Raji (cell line): ENCODE measurements around the gene SCMH1.

Source experiments
- POLR2A ChIP-seq: IDR thresholded peaks from 2 replicates; pipeline ENCODE4 v1.6.1; 2011; ENCODE audit warnings: low read depth, low read length, control low read depth; ENCODE audit not compliant: insufficient read depth

Gene SCMH1

DNA sequence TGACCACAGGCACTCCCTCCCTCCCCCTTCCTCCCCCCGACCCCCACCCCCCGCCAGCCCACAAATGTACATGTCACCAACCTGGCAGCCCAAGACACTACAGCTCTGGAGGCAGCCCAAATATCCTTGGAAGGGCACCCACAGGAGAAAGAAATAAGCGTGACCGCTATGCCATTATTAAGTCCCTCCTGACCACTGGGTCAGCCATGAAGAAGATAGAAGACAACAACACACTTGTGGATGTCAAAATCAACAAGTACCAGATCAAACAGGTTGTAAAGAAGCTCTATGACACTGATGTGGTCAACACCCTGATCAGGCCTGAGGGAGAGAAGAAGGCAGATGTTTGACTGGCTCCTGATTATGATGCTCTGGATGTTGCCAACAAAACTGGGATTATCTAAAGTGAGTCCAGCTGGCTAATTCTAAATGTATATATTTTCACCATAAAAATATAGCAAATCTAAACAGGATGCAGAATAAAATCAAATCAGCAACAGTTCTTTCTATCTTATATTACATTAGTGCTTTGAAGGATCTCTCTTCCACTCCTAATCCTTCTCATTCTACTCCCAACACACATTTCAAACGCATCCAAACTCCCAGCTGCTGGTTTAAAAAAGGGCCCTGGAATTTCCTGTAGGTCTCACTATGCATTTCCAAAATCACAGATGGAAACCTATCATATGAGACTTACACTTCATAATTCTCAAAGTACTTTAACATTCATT, 143.2 kb downstream of the SCMH1 start:
- no peak for TF ChIP-seq POLR2A

DNA sequence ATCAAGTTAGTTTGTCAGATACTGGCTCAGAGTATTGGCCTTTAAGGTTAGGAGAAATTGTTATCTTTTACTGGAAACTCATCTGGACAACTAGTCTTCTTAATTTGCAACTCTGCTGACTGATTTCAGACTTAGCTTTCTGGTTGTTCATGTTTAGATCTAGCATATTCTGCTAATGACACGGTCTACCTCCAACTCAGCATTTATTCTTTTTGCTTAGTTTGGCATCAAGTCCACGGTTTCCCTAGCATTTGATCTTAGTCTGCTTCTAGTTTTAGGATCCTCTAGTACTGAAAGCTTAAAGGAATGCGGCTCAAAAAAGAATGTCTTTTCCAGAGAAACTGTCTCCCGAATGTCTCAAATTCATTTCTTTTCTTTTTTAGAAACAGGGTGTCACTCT, 145.0 kb downstream of the SCMH1 start:
- no peak for TF ChIP-seq POLR2A

DNA sequence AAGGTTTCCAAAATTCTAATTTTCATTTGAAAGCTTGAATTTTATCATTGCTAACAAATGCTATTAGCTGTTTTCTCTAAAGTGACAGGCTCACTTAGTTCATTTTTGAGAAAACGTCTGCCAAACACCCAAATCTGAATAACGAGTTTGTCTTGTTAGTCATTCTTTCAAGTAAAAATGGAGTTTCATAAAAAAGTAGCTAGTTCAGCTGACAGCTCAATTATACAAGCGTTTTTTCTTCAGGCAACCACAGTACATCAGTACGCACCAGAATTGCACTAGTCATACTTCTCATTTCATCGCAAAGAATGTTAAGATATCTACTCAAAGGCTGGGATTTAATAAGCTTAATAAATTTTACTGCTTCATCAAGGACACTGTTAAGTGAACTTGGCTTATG, 148.3 kb downstream of the SCMH1 start:
- TF ChIP-seq POLR2A = no peak

DNA sequence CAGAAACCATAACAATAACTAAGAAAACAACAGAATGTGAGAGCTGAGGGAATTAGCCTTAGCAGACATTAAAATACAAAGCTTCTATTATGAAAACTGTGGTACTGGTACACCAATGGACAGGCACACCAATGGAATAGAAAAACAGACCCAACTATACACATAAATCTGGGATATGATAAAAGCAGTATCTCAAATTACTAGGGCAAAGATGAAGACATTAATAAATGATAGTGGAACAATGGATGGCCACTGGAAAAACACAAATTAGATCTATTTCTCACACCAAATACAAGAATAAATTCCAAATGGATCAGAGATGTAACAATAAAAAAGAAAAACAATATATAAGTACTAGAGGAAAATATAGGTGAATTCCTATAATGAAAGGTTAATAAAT, 155.2 kb downstream of the SCMH1 start:
- no peak for TF ChIP-seq POLR2A

DNA sequence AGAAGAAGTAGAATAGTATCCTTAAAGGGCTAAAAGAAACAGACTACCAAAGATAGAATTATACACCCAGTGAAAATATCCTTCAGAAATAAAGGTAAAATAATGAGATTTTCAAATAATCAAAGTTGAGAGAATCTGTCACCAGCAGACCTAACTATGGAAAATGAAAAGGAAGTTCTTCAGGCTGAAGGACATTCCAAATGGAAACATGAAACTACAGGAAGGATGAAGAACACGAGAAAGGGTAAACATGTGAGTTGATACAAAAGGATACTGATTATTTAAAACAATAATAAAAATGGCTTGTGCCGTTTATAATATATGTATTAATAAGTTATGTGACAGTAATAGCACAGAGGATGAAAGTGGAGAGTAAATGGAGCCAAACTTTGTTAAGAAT, 163.5 kb downstream of the SCMH1 start:
- no peak for TF ChIP-seq POLR2A

DNA sequence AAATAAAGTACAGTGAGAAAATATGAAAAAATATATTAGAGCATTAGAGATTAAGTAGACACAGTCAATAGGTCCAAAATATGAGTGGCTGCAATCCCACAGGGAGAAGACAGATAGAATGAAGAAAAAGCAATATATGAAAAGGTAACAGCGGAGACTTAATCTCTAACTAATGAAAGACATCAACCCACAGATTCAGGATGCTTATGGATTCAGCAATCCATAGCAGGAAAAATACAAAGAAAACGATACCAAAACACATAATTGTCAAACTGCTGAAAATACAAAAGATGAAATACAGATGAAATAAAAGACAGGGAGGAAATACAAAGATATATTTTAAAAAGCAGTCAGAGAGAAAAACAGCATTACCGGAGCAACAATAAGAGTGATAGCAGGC, 163.9 kb downstream of the SCMH1 start:
- no peak for TF ChIP-seq POLR2A

DNA sequence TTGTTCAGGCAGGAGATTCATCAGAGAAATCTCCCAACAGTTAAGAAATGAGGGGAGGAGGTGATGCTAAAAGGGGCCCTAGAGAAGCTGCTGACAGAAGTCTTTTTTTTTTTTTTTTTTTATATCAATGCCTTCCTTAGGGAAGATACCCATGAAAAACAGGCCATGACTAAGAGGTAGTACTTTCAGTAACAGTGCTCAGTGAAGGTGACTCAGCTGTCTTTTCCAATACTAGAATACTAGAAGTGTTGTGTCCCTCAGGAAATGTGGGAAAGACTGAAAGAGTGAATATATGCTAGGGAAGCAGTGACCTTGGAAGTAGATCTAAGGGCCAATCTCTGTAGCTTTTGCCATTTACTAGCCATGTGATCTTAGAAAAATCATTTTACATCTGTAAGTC, 168.1 kb downstream of the SCMH1 start:
- no peak for TF ChIP-seq POLR2A

DNA sequence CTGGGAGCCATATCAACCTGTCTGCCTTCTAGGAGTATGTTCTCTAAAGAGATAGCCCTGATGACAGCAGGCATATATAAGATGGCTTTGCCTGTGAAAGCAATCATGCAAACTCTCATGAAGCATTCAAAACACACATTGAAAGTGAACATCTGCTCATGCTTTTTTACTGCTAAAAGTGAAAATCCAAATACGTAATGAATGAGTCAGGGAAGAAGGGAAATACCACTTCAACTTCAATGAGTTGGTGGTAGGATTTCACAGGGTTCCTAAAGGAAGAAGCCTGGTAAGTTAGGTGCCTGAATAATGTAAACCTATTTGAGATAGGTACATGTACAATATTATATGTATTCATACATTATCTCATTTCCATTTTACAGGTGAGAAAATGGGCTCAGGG, 170.1 kb downstream of the SCMH1 start:
- no peak for TF ChIP-seq POLR2A

DNA sequence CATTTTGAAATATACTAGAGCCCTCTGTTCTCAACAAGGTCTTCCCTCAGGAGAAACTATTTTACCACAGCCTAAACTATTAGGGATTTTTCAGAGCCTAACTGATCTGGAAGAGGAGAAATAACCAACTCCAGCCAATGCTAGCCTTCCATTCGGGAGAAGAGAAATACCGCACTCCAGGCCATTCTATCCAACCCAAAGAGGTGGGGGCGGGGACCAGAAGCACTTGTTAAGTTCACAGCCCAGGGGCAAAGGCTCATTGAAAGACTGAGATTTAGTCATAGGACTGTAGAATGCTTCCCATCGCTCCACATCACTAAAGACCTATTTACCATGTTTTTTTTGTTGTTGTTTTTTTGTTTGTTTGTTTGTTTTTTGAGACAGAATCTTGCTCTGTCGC, 185.2 kb downstream of the SCMH1 start:
- TF ChIP-seq POLR2A = no peak

DNA sequence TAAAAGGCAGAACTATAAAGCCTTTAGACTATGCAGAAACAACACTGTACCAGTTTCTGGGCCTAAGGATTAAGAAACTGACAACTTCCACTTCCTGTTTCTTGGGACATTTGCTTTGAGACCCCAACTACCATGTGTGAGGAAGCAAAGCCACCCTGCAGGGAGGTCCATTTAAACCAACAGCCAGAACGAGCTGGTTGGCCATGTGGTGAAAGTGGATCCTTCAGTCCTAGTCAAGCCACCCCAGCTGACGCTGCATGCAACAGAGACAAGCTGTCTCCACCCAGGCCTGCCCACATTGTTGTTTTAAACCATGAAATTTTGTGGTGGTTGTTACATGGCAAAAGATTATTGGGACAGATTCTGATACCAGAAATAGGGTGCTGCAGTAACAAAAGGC, 188.8 kb downstream of the SCMH1 start:
- no peak for TF ChIP-seq POLR2A

DNA sequence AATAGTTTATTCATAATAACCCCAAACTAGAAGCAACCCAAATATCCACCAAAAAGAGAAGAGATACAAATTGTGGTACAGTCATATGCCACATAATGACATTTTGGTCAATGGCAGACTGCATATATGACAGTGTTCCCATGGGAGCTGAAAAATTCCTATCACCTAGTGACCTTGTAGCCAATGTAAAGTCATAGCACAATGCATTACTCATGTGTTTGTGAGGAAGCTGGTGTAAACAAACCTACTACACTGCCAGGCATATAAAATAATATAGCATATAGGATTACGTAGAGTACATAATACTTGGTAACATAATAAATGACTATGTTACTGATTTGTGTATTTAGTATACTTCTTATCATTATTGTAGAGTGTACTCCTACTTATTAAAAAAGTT, 191.1 kb downstream of the SCMH1 start:
- no peak for TF ChIP-seq POLR2A

DNA sequence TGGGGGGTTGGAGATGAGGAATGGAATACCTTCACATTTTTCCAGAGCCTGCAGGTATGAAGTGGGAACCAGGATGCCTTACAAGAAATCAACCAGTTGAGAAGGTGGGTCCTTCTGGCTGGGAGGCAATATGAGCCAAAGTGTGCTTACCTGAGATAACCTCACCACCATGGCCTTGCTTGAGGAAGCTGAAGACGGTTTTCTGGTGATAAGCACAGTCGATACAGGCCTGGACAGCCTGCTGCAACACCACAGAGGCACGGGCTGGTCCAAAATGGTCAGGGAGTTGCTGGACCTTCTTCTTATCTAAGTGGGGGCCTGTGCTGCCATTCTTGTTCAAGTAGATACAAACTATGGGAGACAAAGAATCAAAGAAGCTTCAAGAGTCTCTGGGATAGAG, 193.6 kb downstream of the SCMH1 start:
- no peak for TF ChIP-seq POLR2A

DNA sequence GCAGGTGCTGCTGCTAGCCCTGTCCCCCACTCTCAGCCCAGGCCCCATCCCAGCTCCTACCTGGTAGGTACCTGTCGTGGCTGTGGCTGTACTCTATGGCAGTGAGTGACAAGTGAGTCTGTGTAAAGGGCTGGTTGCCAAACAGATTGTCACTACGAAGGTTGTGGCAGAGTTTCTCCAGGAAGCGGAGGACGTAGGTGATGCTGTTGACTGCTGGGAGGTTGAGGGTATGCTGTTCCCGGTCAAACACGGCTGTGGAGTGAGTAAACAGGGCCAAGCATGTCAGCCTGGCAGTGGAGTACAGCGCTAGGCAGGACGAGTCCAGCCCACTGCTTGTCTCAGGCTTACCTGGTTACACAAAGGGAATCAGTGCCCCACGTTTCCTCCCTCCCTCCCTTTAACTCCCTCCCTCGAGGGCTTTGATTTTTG, 195.7 kb downstream of the SCMH1 start:
- TF ChIP-seq POLR2A = no peak

DNA sequence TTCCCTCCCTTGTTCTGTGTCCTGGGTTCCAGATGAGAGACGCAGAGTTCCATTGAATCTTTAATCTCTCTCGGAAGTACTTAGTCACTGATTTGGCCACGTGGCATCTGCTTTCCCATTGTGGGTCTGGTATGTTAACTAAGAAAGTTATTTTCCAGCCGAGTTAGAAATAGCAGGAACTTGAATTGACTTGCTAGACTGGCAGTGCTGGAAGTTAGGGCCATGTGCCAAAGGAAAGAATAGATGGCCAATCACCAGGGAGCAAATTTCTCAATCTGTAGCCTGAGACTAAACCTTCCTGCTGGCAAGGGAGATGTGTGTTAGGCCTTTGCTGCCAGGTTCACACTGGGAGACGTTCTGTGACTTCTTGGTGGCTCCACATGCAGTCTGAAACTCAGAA, 196.4 kb downstream of the SCMH1 start:
- no peak for TF ChIP-seq POLR2A

DNA sequence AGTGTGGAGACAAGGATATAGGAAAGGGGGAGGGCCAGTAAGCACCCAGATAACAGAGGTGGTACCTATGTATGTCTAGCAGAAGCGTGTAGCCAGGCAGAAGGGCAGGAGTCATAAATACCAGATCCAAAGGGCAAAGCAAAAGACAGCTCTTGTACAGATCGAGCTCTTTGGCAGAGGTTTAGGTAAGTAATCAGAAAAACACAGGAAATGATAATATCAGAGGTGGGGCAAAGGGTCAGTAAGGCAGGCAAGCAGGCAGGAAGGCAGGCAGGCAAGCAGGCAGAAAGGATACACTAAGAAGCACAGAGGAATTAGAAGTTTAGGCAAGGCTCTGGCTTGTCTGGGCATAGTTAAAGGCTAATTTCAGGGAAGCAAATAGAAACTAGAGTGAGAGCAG, 197.9 kb downstream of the SCMH1 start:
- no peak for TF ChIP-seq POLR2A

DNA sequence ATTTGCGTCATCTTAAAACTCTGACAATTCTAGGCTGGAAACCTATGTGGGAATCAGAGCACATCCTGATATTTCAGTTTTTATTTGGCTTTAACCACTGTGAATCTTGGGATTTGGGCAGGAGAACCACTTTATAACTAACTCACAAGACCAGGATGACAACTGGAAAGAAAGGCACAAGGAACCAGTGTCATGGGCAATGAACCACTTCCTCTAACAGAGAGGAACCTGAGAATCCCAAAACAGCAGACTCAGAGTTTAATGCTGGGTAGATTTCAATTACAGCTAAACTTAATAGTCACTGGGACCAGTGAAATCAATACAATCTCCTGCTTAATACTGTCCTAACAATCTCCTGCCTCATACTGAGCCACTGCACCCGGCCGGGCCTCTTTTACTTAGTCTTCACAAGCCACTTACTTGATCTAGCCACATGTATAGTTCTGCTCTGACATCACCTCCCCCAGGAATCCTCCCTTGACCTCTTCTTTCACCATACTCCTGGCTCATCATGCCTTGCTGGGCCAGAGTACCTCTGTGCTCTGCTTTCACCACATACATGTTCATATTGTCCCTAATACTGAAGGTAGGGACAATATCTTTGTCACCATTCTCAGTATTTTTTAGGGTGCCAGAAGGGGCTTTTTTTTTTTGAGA, 200.4 kb downstream of the SCMH1 start:
- TF ChIP-seq POLR2A = no peak

DNA sequence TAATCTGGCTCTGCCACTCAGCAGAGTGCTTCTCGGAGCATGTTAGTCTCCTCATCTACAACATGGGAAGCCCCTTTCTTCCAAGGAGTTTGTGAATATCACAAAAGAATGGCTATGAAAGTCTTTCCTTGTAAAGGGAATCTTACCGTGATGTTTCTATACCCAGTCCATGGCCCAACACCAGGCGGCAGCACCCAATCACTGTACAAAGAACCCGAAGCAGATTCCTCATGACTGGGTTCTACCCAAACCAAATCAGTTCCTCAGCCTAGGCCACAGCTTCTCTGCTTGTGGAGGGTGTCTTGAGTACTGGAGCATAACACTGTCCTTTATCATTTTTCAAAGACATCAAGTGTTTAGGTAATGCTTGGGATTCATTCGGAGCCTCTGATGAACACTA, 204.0 kb downstream of the SCMH1 start:
- TF ChIP-seq POLR2A = no peak

DNA sequence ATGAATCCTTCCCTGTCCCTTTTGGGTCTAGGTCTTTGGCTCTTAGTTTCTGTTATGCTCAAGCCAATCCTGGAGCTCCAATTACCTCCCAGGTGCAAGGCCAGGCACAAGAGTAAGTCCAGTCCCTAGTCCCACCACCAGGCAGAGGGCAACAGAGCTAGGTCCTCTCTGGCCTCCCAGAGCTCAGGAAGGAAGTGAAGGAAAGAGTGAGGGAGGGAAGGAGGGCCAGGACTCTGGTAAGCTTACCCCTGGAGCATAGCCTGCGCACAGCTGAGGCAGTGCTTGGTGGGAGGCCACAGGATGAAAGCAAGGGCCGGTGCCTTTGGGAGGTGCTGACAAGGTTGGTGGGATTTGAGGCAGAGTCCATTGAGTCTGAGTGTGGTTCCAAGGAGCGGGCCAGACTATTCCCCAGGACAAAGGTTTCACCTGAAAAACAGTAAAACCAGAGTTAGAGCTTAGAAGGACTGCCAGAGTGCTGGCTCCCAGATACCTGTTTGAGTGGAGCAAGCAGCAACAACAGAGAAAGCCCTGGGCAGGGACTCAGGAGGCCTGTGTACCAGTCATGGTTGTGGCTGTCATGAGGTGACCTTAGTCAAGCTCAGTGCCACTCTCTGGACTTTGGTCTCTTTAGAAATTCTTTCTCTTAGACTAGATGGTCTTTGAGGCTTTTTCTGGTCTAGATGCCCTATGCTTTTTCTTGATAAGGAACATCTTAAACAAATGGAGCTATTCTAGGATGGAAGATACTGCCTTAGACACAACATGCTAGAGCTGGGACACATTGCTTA, 204.8 kb downstream of the SCMH1 start:
- TF ChIP-seq POLR2A = no peak
